ENCODE results near the gene ACTMAP. TPM values are rescaled to one million over a fixed set of nuclear protein-coding genes. Genes with fewer than 3 reads are reported as not detected.
"Not testable (repeated sequence)": the region's sequence is repeated elsewhere in the genome, so short reads cannot be mapped to it uniquely, and the experiment has no call there.

Gene ACTMAP
- total RNA-seq, 2 experiments from 2014 or later = 3.9 to 5.7 TPM

DNA sequence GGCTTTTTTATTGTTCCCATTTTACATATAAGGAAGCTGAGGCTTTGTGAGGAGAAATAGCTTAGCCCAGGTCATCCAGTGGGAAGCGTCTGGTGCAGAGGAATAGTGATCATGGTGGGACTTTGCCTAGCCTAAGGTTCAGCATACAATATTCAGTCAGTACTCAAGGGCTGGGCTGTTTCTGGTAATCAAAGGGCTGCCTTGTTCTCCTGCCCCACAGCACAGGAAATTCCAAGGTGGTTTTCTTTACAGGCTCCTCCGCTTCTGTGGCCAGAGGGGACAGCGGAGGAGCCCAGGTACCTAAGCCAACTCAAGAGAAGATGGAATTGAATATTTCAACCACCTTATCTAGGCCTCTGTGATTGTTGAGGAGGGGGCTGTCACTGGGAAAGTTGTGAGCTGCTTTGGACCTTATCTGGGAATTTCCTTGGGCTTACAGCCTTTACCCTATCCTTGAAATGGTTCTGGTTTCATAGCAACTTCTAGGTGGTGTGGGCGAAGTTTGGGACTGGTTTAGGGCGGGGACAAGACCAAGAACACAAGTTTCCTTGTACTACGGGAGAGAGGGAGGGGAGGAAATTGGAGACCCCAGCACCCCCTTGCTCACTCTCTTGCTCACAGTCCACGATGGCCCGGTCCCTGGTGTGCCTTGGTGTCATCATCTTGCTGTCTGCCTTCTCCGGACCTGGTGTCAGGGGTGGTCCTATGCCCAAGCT is 24.8 kb upstream of the ACTMAP start, which contains the start of gene MIA:
Gene MIA (plus strand): TSS at position 606 of the 716 bp plus-strand sequence. CDS start 22 bp downstream, at position 628.
- Histone ChIP-seq H3K27ac (ENCODE audit: low read depth in 1 of 2, low read length in 2 of 2) (no peak within 1 kb of the TSS), H3K9me3 (ENCODE audit: control insufficient read depth in 1 of 2, insufficient read depth in 1 of 2, low read length in 2 of 2) (peaks cover 0 to 4% of the 10 kb centered on the region in 2 experiments), H3K4me1 (ENCODE audit: insufficient read depth, low read length) (peaks cover 33% of the 10 kb centered on the region), H3K4me3 (ENCODE audit: low read length) (no peak within 1 kb of the TSS), H3K27me3 (ENCODE audit: control insufficient read depth in 1 of 2, insufficient read depth in 2 of 2, low read length in 2 of 2) (no peaks in the 10 kb centered on the region), H3K36me3 (ENCODE audit: insufficient read depth, low read length) (peaks cover 3% of the 10 kb centered on the region)
- TF ChIP-seq, protein P1, sequence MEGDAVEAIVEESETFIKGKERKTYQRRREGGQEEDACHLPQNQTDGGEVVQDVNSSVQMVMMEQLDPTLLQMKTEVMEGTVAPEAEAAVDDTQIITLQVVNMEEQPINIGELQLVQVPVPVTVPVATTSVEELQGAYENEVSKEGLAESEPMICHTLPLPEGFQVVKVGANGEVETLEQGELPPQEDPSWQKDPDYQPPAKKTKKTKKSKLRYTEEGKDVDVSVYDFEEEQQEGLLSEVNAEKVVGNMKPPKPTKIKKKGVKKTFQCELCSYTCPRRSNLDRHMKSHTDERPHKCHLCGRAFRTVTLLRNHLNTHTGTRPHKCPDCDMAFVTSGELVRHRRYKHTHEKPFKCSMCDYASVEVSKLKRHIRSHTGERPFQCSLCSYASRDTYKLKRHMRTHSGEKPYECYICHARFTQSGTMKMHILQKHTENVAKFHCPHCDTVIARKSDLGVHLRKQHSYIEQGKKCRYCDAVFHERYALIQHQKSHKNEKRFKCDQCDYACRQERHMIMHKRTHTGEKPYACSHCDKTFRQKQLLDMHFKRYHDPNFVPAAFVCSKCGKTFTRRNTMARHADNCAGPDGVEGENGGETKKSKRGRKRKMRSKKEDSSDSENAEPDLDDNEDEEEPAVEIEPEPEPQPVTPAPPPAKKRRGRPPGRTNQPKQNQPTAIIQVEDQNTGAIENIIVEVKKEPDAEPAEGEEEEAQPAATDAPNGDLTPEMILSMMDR (IDR thresholded peaks at IDR 0.05) = no peak
- H3K27ac Mint-ChIP-seq = peak within 1 kb of the TSS; percentile 42
- ATAC-seq (ENCODE audit: poor library complexity) (no peak), DNase-seq (no peak)
- POLR2A ChIA-PET = interaction anchor here (5.4 kb wide), 1 partner anchor 26 kb away, joined by 198 read pairs; the partner anchor contains the start of gene EGLN2
- H3K4me3 Mint-ChIP-seq = peak within 1 kb of the TSS; percentile 25
- peaks cover 4% of the 10 kb centered on the region for H3K9me3 Mint-ChIP-seq
- peaks cover 37% of the 10 kb centered on the region for H3K4me1 Mint-ChIP-seq (ENCODE audit: low read depth)
- CTCF ChIA-PET = interaction anchor here (5.2 kb wide), 1 partner anchor 31 kb away, joined by 40 read pairs; no protein-coding TSS in a partner anchor
- no peaks in the 10 kb centered on the region for H3K27me3 Mint-ChIP-seq
- H3K36me3 Mint-ChIP-seq (ENCODE audit: low read depth) = peaks cover 26% of the 10 kb centered on the region
- intact Hi-C loops (cut with DNase I, micrococcal nuclease) = loop anchor here in 1 of 2 experiments (5.0 kb wide), 1 partner anchor 42 kb away; no protein-coding TSS in a partner anchor

GRCh38 chr19:40771101-40771862 is 21.0 kb upstream of the ACTMAP start:
- peaks cover 11% of the 10 kb centered on the region for H3K4me1 ChIP-seq (ENCODE audit: insufficient read depth, low read length)
- H3K4me1 Mint-ChIP-seq (ENCODE audit: low read depth); H3K27ac ChIP-seq (ENCODE audit: low read depth in 1 of 2, low read length in 2 of 2); H3K9me3 ChIP-seq (ENCODE audit: control insufficient read depth in 1 of 2, insufficient read depth in 1 of 2, low read length in 2 of 2); intact Hi-C loops (cut with DNase I, micrococcal nuclease); H3K27me3 ChIP-seq (ENCODE audit: control insufficient read depth in 1 of 2, insufficient read depth in 2 of 2, low read length in 2 of 2); H3K36me3 ChIP-seq (ENCODE audit: insufficient read depth, low read length); CTCF ChIA-PET; H3K4me3 ChIP-seq (ENCODE audit: low read length); H3K4me3 Mint-ChIP-seq; H3K27me3 Mint-ChIP-seq; H3K9me3 Mint-ChIP-seq: not testable (repeated sequence)
- POLR2A ChIA-PET = interaction anchor here (0.8 to 2.1 kb wide), 4 partner anchors 21 to 334 kb away, joined by 3 to 5 read pairs (median 4); partner anchors contain the start of genes ACTMAP and EGLN2
- Mint-ChIP-seq H3K36me3 (ENCODE audit: low read depth) (peaks cover 14% of the 10 kb centered on the region), H3K27ac (peak overlapping the region; percentile 33)
- ATAC-seq (ENCODE audit: poor library complexity) = peak; percentile 34
- peak in 3 of 14 experiments; percentile 23 to 54 (median 51) for DNase-seq

- POLR2A ChIA-PET = no interaction called here
- ATAC-seq (ENCODE audit: poor library complexity) = no peak
Measured at GRCh38 chr19:40768869-40769268, 18.6 kb upstream of the ACTMAP start.

DNA sequence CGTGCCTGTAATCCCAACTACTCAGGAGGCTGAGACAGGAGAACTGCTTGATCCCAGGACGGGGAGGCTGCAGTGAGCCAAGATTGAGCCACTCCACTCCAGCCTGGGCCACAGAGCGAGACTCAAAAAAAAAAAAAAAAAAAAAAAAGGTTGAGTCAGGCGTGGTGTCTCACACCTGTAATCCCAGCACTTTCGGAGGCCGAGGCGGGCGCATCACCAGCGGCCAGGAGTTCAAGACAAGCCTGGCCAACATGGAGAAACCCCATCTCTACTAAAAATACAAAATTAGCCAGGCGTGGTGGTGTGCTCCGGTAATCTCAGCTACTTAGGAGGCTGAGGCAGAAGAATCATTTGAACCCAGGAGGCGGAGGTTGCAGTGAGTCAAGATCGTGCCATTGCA is 16.1 kb upstream of the ACTMAP start:
- H3K27ac Mint-ChIP-seq; H3K27me3 Mint-ChIP-seq; H3K27ac ChIP-seq (ENCODE audit: low read depth in 1 of 2, low read length in 2 of 2); intact Hi-C loops (cut with DNase I, micrococcal nuclease); H3K27me3 ChIP-seq (ENCODE audit: control insufficient read depth in 1 of 2, insufficient read depth in 2 of 2, low read length in 2 of 2); H3K9me3 ChIP-seq (ENCODE audit: control insufficient read depth in 1 of 2, insufficient read depth in 1 of 2, low read length in 2 of 2); DNase-seq; H3K4me3 ChIP-seq (ENCODE audit: low read length); H3K4me3 Mint-ChIP-seq; ATAC-seq (ENCODE audit: poor library complexity); H3K9me3 Mint-ChIP-seq: not testable (repeated sequence)
- H3K4me1 ChIP-seq (ENCODE audit: insufficient read depth, low read length) = peaks cover 40% of the 10 kb centered on the region
- ChIA-PET CTCF (interaction anchor here (1.1 kb wide), 1 partner anchor 11 kb away, joined by 3 read pairs; no protein-coding TSS in a partner anchor), POLR2A (interaction anchor here (0.9 to 1.8 kb wide), 3 partner anchors 11 to 52 kb away, joined by 3 to 9 read pairs (median 4); partner anchors contain the start of genes ACTMAP and RAB4B)
- H3K4me1 Mint-ChIP-seq (ENCODE audit: low read depth) = peaks cover 37% of the 10 kb centered on the region
- H3K36me3 Mint-ChIP-seq (ENCODE audit: low read depth) = peaks cover 60% of the 10 kb centered on the region
- peaks cover 57% of the 10 kb centered on the region for H3K36me3 ChIP-seq (ENCODE audit: insufficient read depth, low read length)

More at GRCh38 chr19:40768869-40769268, 18.6 kb upstream of the ACTMAP start:
- Histone ChIP-seq H3K9me3 (ENCODE audit: control insufficient read depth in 1 of 2, insufficient read depth in 1 of 2, low read length in 2 of 2) (peaks cover 0 to 4% of the 10 kb centered on the region in 2 experiments), H3K27me3 (ENCODE audit: control insufficient read depth in 1 of 2, insufficient read depth in 2 of 2, low read length in 2 of 2) (no peaks in the 10 kb centered on the region), H3K36me3 (ENCODE audit: insufficient read depth, low read length) (peaks cover 32% of the 10 kb centered on the region), H3K27ac (ENCODE audit: low read depth in 1 of 2, low read length in 2 of 2) (no peak overlapping the region), H3K4me1 (ENCODE audit: insufficient read depth, low read length) (peaks cover 25% of the 10 kb centered on the region), H3K4me3 (ENCODE audit: low read length) (no peak overlapping the region)
- H3K27me3 Mint-ChIP-seq = no peaks in the 10 kb centered on the region
- no peak overlapping the region for H3K4me3 Mint-ChIP-seq
- TF ChIP-seq, protein P1 (IDR thresholded peaks at IDR 0.05) = no peak
- H3K27ac Mint-ChIP-seq = no peak overlapping the region
- H3K36me3 Mint-ChIP-seq (ENCODE audit: low read depth) = peaks cover 35% of the 10 kb centered on the region
- DNase-seq = no peak
- peaks cover 4% of the 10 kb centered on the region for H3K9me3 Mint-ChIP-seq
- CTCF ChIA-PET = interaction anchor here (2.2 kb wide), 1 partner anchor 38 kb away, joined by 9 read pairs; no protein-coding TSS in a partner anchor
- H3K4me1 Mint-ChIP-seq (ENCODE audit: low read depth) = peaks cover 23% of the 10 kb centered on the region
- intact Hi-C loops (cut with DNase I, micrococcal nuclease) = no loop called here
